OCI-LY1 (cell line): Measurements from ENCODE around the gene ACACA.
A peak's percentile ranks its signal among the peaks of the same experiment; 100 is the strongest.
"Not testable (repeated sequence)": the region's sequence is repeated elsewhere in the genome, so short reads cannot be mapped to it uniquely, and the experiment has no call there.

ENCODE experiments used
- H2AFZ ChIP-seq: fragments of 200-600 bp; sonication (generic), shearing (Covaris generic); 2 replicates; pipeline ENCODE4 v1.6.0; 2014; ENCODE audit warnings: antibody characterized with exemption, mild to moderate bottlenecking, low read length
- H3F3A ChIP-seq: fragments of 200-600 bp; sonication (generic), shearing (Covaris generic); 2 replicates; pipeline ENCODE4 v1.6.0; 2014; ENCODE audit warnings: mild to moderate bottlenecking, antibody characterized with exemption, low read length, moderate library complexity; ENCODE audit not compliant: insufficient read depth
- H3K27ac ChIP-seq: fragments of 200-600 bp; sonication (generic); 2 replicates; pipeline ENCODE4 v1.5.1; 2014; ENCODE audit warnings: low read length, mixed run types, mild to moderate bottlenecking, low read depth; ENCODE audit not compliant: poor library complexity, severe bottlenecking
- H3K27me3 ChIP-seq: fragments of 200-600 bp; sonication (generic); 2 replicates; pipeline ENCODE4 v1.6.0; 2014; ENCODE audit warnings: antibody characterized with exemption, mild to moderate bottlenecking, low read length, moderate library complexity; ENCODE audit not compliant: insufficient read depth
- H3K36me3 ChIP-seq: fragments of 200-600 bp; sonication (generic); 2 replicates; pipeline ENCODE4 v1.6.1; 2014; ENCODE audit warnings: mild to moderate bottlenecking, antibody characterized with exemption, low read length, moderate library complexity, mixed read lengths; ENCODE audit not compliant: insufficient read depth
- H3K4me1 ChIP-seq: fragments of 200-600 bp; sonication (generic); 2 replicates; pipeline ENCODE4 v1.5.1; 2014; ENCODE audit warnings: mild to moderate bottlenecking, low read length, moderate library complexity; ENCODE audit not compliant: insufficient read depth, severe bottlenecking
- H3K4me2 ChIP-seq: fragments of 200-600 bp; sonication (generic), shearing (Covaris generic); 2 replicates; pipeline ENCODE4 v1.6.1; 2014; ENCODE audit warnings: low read length
- H3K4me3 ChIP-seq: fragments of 200-600 bp; sonication (generic); 2 replicates; pipeline ENCODE4 v1.5.1; 2014; ENCODE audit warnings: low read length, low read depth, mild to moderate bottlenecking, mixed read lengths; ENCODE audit not compliant: poor library complexity, severe bottlenecking
- H3K79me2 ChIP-seq: fragments of 200-600 bp; shearing (Covaris generic); 2 replicates; pipeline ENCODE4 v1.6.1; 2016; ENCODE audit warnings: mixed run types, low read length, mixed read lengths; ENCODE audit not compliant: insufficient read depth
- H3K9ac ChIP-seq: fragments of 200-600 bp; sonication (generic), shearing (Covaris generic); 2 replicates; pipeline ENCODE4 v1.6.1; 2014; ENCODE audit warnings: mild to moderate bottlenecking, low read length, mixed read lengths
- H3K9me2 ChIP-seq: fragments of 200-600 bp; sonication (generic), shearing (Covaris generic); 2 replicates; pipeline ENCODE4 v1.6.1; 2014; ENCODE audit warnings: low read depth, mild to moderate bottlenecking, low read length, mixed read lengths
- H3K9me3 ChIP-seq: fragments of 200-600 bp; shearing (Covaris generic); 2 replicates; pipeline ENCODE4 v1.6.1; 2014; ENCODE audit warnings: low read length, mixed read lengths
- H4K20me1 ChIP-seq: fragments of 200-600 bp; sonication (generic), shearing (Covaris generic); 2 replicates; pipeline ENCODE4 v1.6.0; 2016; ENCODE audit warnings: mild to moderate bottlenecking, low read length; ENCODE audit not compliant: insufficient read depth
- EZH2 ChIP-seq: fragments of 200-600 bp; sonication (generic), shearing (Covaris generic); IDR thresholded peaks from 2 replicates; pipeline ENCODE4 v1.8.0; 2017; ENCODE audit warnings: borderline replicate concordance, mixed run types, mild to moderate bottlenecking, antibody characterized with exemption, low read length, moderate library complexity, mixed read lengths
- TF ChIP-seq, protein P1 (sequence below): fragments of 200-600 bp; sonication (generic), shearing (Covaris generic); IDR thresholded peaks from 2 replicates; pipeline ENCODE4 v1.5.1; 2017; ENCODE audit warnings: mild to moderate bottlenecking, antibody characterized with exemption, low read length, moderate library complexity, mixed read lengths

The ACACA gene

DNA sequence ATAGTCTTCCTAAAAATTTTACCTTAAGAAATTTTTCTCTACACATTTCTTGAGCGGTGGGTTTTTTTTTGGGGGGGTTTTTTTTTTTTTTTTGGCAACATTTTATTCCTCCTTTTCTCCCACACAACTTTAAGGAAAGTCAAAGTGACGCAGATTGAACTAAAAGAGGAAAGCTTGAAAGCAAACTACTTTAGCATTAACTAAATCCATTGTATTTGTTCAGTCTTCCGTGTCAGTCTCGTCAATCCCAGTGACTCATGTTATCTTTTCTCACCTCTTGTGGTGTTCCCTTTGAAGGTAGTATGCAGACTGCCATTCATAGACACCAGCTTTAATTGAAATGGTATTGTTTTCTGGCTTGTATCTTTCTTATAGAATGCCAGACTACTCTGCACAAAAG lies 39.4 kb upstream of the ACACA start:
- Histone ChIP-seq H3K27ac (no peak overlapping the region), H3K36me3 (peaks cover 90% of the 10 kb centered on the region), H3K27me3 (no peaks in the 10 kb centered on the region)

DNA sequence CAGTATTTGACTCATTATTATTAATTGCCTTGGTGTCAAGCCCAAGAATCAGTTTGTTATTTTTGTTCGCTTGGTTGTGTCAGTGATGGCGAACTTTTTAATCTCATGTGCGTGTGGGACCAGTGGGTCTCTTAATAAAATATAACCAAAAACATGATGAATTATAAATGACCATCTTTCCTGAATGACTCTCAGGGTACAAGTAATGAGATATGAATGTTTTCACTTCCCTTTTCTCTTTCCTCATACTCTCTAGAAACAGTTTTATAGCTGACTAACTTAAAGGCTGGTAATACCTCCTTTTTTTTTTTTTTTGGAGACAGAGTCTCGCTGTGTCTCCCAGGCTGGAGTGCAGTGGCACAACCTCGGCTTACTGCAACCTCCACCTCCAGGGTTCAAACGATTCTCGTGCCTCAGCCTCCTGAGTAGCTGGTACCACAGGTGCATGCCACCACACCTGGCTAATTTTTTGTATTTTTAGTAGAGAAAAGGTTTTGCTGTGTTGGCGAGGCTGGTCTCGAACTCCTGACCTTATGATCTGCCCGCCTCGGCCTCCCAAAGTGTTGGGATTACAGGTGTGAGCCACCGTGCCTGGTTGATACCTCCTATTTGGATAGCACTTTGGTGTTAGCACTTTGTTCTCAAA lies 34.9 kb upstream of the ACACA start:
- not testable (repeated sequence) for H3K9me2 ChIP-seq, H3K79me2 ChIP-seq, H3K27ac ChIP-seq, H4K20me1 ChIP-seq, H3K27me3 ChIP-seq, H2AFZ ChIP-seq, H3K4me1 ChIP-seq, H3K9me3 ChIP-seq, H3K4me2 ChIP-seq, H3K4me3 ChIP-seq, H3K9ac ChIP-seq, H3F3A ChIP-seq
- peaks cover 84% of the 10 kb centered on the region for H3K36me3 ChIP-seq

More for the DNA sequence above, 39.4 kb upstream of the ACACA start:
- Histone ChIP-seq H3K9ac (no peak overlapping the region), H3K4me3 (no peak overlapping the region), H3K79me2 (no peaks in the 10 kb centered on the region), H3K4me1 (no peaks in the 10 kb centered on the region), H3K4me2 (no peak overlapping the region), H3K9me3 (no peaks in the 10 kb centered on the region), H3K9me2 (no peaks in the 10 kb centered on the region), H4K20me1 (no peaks in the 10 kb centered on the region), H2AFZ (no peak overlapping the region), H3F3A (no peaks in the 10 kb centered on the region)
- TF ChIP-seq, protein P1, sequence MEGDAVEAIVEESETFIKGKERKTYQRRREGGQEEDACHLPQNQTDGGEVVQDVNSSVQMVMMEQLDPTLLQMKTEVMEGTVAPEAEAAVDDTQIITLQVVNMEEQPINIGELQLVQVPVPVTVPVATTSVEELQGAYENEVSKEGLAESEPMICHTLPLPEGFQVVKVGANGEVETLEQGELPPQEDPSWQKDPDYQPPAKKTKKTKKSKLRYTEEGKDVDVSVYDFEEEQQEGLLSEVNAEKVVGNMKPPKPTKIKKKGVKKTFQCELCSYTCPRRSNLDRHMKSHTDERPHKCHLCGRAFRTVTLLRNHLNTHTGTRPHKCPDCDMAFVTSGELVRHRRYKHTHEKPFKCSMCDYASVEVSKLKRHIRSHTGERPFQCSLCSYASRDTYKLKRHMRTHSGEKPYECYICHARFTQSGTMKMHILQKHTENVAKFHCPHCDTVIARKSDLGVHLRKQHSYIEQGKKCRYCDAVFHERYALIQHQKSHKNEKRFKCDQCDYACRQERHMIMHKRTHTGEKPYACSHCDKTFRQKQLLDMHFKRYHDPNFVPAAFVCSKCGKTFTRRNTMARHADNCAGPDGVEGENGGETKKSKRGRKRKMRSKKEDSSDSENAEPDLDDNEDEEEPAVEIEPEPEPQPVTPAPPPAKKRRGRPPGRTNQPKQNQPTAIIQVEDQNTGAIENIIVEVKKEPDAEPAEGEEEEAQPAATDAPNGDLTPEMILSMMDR: no peak
- TF ChIP-seq EZH2: no peak

DNA sequence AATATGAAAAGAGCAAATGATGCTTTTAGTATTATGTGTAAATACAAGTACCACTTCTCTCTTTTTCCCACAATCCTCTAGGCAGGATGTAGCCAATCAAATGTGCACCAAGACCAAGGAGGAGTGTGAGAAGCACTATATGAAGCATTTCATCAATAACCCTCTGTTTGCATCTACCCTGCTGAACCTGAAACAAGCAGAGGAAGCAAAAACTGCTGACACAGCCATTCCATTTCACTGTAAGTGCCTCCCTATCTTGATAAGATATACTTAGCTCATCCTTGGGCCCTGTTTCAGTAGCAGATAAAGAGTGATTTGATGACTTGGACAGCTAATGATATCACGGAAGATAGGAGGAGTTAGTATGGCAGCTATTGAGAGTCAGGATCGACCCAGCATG lies 33.8 kb upstream of the ACACA start:
- no peaks in the 10 kb centered on the region for H4K20me1 ChIP-seq
- no peaks in the 10 kb centered on the region for H3F3A ChIP-seq
- no peak overlapping the region for H3K9ac ChIP-seq
- H3K4me3 ChIP-seq: no peak overlapping the region
- no peak overlapping the region for H3K27ac ChIP-seq
- H3K9me3 ChIP-seq: no peaks in the 10 kb centered on the region
- H3K79me2 ChIP-seq: no peaks in the 10 kb centered on the region
- H3K27me3 ChIP-seq: no peaks in the 10 kb centered on the region
- no peak overlapping the region for H2AFZ ChIP-seq
- TF ChIP-seq, protein P1: no peak
- TF ChIP-seq EZH2: no peak
- no peaks in the 10 kb centered on the region for H3K9me2 ChIP-seq
- H3K4me2 ChIP-seq: no peak overlapping the region
- H3K4me1 ChIP-seq: no peaks in the 10 kb centered on the region
- peaks cover 78% of the 10 kb centered on the region for H3K36me3 ChIP-seq

DNA sequence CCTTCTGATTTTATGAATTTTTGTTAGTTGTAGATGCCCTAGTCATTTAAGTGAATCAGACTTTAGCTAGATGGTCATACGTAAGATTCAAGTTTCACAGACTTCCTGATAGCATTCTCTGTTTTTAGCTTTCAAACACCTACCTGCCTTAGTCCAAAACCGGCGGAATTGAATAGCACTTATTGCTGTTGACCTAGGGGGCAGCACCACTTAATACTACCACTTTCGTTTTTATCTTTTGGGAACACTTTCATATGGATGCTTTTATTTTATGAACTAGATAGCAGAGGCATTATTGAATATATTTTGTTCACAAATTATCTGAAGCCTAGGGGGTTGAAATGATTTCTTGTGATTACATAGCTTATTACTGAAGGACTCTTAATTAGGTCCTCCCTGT lies 31.5 kb upstream of the ACACA start:
- TF ChIP-seq, protein P1: peak; percentile 50; the same call in 1 of the 2 replicates
- no peak for TF ChIP-seq EZH2
- Histone ChIP-seq H2AFZ (no peak overlapping the region), H3K9ac (no peak overlapping the region), H3F3A (no peaks in the 10 kb centered on the region), H3K9me3 (no peaks in the 10 kb centered on the region), H3K27ac (no peak overlapping the region), H4K20me1 (no peaks in the 10 kb centered on the region), H3K27me3 (no peaks in the 10 kb centered on the region), H3K36me3 (peaks cover 69% of the 10 kb centered on the region), H3K4me3 (no peak overlapping the region), H3K79me2 (no peaks in the 10 kb centered on the region), H3K4me1 (no peaks in the 10 kb centered on the region), H3K4me2 (no peak overlapping the region), H3K9me2 (no peaks in the 10 kb centered on the region)
